Measurements from ENCODE around the gene SRGAP2C.
"Not testable (repeated sequence)": the region's sequence is repeated elsewhere in the genome, so short reads cannot be mapped to it uniquely, and the experiment has no call there.

DNA sequence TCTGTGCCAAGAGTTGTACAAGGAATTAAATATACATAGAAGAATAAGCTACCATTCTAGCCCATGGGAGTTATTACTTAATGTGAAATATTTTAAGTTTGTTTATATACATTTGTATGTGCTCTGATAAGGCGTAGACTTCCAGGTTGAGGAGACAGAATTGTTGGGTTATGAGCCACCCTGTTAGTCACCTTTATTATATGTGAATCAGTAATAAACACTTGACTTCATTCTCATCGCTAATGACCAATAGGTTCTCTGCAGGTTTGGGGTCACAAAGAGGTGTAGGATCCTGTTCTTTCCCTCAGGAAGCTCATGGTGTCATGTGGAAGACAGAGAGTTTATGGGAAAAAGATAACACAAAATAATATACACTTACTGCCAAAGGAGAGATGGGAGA lies 117.1 kb downstream of the SRGAP2C start:
- TF ChIP-seq, protein P1, sequence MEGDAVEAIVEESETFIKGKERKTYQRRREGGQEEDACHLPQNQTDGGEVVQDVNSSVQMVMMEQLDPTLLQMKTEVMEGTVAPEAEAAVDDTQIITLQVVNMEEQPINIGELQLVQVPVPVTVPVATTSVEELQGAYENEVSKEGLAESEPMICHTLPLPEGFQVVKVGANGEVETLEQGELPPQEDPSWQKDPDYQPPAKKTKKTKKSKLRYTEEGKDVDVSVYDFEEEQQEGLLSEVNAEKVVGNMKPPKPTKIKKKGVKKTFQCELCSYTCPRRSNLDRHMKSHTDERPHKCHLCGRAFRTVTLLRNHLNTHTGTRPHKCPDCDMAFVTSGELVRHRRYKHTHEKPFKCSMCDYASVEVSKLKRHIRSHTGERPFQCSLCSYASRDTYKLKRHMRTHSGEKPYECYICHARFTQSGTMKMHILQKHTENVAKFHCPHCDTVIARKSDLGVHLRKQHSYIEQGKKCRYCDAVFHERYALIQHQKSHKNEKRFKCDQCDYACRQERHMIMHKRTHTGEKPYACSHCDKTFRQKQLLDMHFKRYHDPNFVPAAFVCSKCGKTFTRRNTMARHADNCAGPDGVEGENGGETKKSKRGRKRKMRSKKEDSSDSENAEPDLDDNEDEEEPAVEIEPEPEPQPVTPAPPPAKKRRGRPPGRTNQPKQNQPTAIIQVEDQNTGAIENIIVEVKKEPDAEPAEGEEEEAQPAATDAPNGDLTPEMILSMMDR (IDR thresholded peaks at IDR 0.05; ENCODE audit: low read length), result not testable (repeated sequence)
- TF ChIP-seq EZH2phosphoT487 (IDR thresholded peaks at IDR 0.05; ENCODE audit: low read length); EZH2 (optimal IDR thresholded peaks at IDR 0.05; ENCODE audit: low read depth, low read length): not testable (repeated sequence)
